ENCODE data around the gene BMAL1. TPM values are rescaled to one million over a fixed set of nuclear protein-coding genes. Genes with fewer than 3 reads are reported as not detected.

Gene BMAL1
- total RNA-seq, 1 experiment from 2014 or later, result 3.2 TPM

GRCh38 chr11:13347901-13348300 lies 70.3 kb downstream of the BMAL1 start:
- no peak for DNase-seq (ENCODE audit: low spot score)
- no peak overlapping the region for H3K4me3 ChIP-seq (ENCODE audit: low read depth, low read length, poor library complexity, severe bottlenecking)
- BruUV-seq (replicated peaks), result no TSS peak
- TF ChIP-seq CTCF (conservative IDR thresholded peaks at IDR 0.05; ENCODE audit: low read depth, low read length), result no peak
- TF ChIP-seq EZH2 (IDR thresholded peaks at IDR 0.05; ENCODE audit: borderline replicate concordance, low read depth, low read length, poor library complexity, severe bottlenecking), result no peak
- intact Hi-C loops (cut with micrococcal nuclease; ENCODE audit: unreplicated experiment), result no loop called here
- ChIA-PET CTCF (no interaction called here), POLR2A (ENCODE audit: low non-redundant PET) (no interaction called here)
- no peaks in the 10 kb centered on the region for H3K36me3 ChIP-seq (ENCODE audit: insufficient read depth, low read length, poor library complexity, severe bottlenecking)
- H3K4me1 ChIP-seq (ENCODE audit: insufficient read depth, low read length, poor library complexity, severe bottlenecking), result no peaks in the 10 kb centered on the region
- no peaks in the 10 kb centered on the region for H3K27me3 ChIP-seq (replicated peaks; ENCODE audit: insufficient read depth, low read depth, low read length, poor library complexity)
- no peak overlapping the region for H3K27ac ChIP-seq (ENCODE audit: low read depth, low read length, poor library complexity, severe bottlenecking)
- H3K9me3 ChIP-seq (ENCODE audit: low read depth, low read length, poor library complexity, severe bottlenecking), result no peaks in the 10 kb centered on the region

GRCh38 chr11:13348305-13348704 lies 70.7 kb downstream of the BMAL1 start:
- CTCF ChIA-PET, result no interaction called here

GRCh38 chr11:13349046-13349445 lies 71.5 kb downstream of the BMAL1 start:
- DNase-seq (ENCODE audit: low spot score), result no peak
- no peak for TF ChIP-seq CTCF (conservative IDR thresholded peaks at IDR 0.05; ENCODE audit: low read depth, low read length)
- no peak for TF ChIP-seq EZH2 (IDR thresholded peaks at IDR 0.05; ENCODE audit: borderline replicate concordance, low read depth, low read length, poor library complexity, severe bottlenecking)
- ChIA-PET POLR2A (ENCODE audit: low non-redundant PET) (no interaction called here), CTCF (no interaction called here)
- Histone ChIP-seq H3K4me1 (ENCODE audit: insufficient read depth, low read length, poor library complexity, severe bottlenecking) (no peaks in the 10 kb centered on the region), H3K27ac (ENCODE audit: low read depth, low read length, poor library complexity, severe bottlenecking) (no peak overlapping the region), H3K9me3 (ENCODE audit: low read depth, low read length, poor library complexity, severe bottlenecking) (no peaks in the 10 kb centered on the region), H3K36me3 (ENCODE audit: insufficient read depth, low read length, poor library complexity, severe bottlenecking) (no peaks in the 10 kb centered on the region), H3K27me3 (replicated peaks; ENCODE audit: insufficient read depth, low read depth, low read length, poor library complexity) (no peaks in the 10 kb centered on the region), H3K4me3 (ENCODE audit: low read depth, low read length, poor library complexity, severe bottlenecking) (no peak overlapping the region)
- BruUV-seq (replicated peaks), result no TSS peak
- intact Hi-C loops (cut with micrococcal nuclease; ENCODE audit: unreplicated experiment), result no loop called here

More at GRCh38 chr11:13348305-13348704, 70.7 kb downstream of the BMAL1 start:
- no peak for DNase-seq (ENCODE audit: low spot score)
- Histone ChIP-seq H3K36me3 (ENCODE audit: insufficient read depth, low read length, poor library complexity, severe bottlenecking) (no peaks in the 10 kb centered on the region), H3K27me3 (replicated peaks; ENCODE audit: insufficient read depth, low read depth, low read length, poor library complexity) (no peaks in the 10 kb centered on the region), H3K27ac (ENCODE audit: low read depth, low read length, poor library complexity, severe bottlenecking) (no peak overlapping the region), H3K4me1 (ENCODE audit: insufficient read depth, low read length, poor library complexity, severe bottlenecking) (no peaks in the 10 kb centered on the region), H3K4me3 (ENCODE audit: low read depth, low read length, poor library complexity, severe bottlenecking) (no peak overlapping the region), H3K9me3 (ENCODE audit: low read depth, low read length, poor library complexity, severe bottlenecking) (no peaks in the 10 kb centered on the region)
- intact Hi-C loops (cut with micrococcal nuclease; ENCODE audit: unreplicated experiment), result no loop called here
- BruUV-seq (replicated peaks), result no TSS peak
- POLR2A ChIA-PET (ENCODE audit: low non-redundant PET), result no interaction called here
- TF ChIP-seq EZH2 (IDR thresholded peaks at IDR 0.05; ENCODE audit: borderline replicate concordance, low read depth, low read length, poor library complexity, severe bottlenecking), result no peak
- TF ChIP-seq CTCF (conservative IDR thresholded peaks at IDR 0.05; ENCODE audit: low read depth, low read length), result no peak
